ENCODE results near the gene TP53BP1. TPM values are rescaled to one million over a fixed set of nuclear protein-coding genes. Genes with fewer than 3 reads are reported as not detected.
"Not testable (repeated sequence)": the region's sequence is repeated elsewhere in the genome, so short reads cannot be mapped to it uniquely, and the experiment has no call there.

The TP53BP1 gene, protein sequence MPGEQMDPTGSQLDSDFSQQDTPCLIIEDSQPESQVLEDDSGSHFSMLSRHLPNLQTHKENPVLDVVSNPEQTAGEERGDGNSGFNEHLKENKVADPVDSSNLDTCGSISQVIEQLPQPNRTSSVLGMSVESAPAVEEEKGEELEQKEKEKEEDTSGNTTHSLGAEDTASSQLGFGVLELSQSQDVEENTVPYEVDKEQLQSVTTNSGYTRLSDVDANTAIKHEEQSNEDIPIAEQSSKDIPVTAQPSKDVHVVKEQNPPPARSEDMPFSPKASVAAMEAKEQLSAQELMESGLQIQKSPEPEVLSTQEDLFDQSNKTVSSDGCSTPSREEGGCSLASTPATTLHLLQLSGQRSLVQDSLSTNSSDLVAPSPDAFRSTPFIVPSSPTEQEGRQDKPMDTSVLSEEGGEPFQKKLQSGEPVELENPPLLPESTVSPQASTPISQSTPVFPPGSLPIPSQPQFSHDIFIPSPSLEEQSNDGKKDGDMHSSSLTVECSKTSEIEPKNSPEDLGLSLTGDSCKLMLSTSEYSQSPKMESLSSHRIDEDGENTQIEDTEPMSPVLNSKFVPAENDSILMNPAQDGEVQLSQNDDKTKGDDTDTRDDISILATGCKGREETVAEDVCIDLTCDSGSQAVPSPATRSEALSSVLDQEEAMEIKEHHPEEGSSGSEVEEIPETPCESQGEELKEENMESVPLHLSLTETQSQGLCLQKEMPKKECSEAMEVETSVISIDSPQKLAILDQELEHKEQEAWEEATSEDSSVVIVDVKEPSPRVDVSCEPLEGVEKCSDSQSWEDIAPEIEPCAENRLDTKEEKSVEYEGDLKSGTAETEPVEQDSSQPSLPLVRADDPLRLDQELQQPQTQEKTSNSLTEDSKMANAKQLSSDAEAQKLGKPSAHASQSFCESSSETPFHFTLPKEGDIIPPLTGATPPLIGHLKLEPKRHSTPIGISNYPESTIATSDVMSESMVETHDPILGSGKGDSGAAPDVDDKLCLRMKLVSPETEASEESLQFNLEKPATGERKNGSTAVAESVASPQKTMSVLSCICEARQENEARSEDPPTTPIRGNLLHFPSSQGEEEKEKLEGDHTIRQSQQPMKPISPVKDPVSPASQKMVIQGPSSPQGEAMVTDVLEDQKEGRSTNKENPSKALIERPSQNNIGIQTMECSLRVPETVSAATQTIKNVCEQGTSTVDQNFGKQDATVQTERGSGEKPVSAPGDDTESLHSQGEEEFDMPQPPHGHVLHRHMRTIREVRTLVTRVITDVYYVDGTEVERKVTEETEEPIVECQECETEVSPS (N-terminal part only)
- total RNA-seq (42.1 TPM), polyA plus RNA-seq (1 to 10 TPM; 3.9 to 7.9 (median 6.0) TPM)

DNA sequence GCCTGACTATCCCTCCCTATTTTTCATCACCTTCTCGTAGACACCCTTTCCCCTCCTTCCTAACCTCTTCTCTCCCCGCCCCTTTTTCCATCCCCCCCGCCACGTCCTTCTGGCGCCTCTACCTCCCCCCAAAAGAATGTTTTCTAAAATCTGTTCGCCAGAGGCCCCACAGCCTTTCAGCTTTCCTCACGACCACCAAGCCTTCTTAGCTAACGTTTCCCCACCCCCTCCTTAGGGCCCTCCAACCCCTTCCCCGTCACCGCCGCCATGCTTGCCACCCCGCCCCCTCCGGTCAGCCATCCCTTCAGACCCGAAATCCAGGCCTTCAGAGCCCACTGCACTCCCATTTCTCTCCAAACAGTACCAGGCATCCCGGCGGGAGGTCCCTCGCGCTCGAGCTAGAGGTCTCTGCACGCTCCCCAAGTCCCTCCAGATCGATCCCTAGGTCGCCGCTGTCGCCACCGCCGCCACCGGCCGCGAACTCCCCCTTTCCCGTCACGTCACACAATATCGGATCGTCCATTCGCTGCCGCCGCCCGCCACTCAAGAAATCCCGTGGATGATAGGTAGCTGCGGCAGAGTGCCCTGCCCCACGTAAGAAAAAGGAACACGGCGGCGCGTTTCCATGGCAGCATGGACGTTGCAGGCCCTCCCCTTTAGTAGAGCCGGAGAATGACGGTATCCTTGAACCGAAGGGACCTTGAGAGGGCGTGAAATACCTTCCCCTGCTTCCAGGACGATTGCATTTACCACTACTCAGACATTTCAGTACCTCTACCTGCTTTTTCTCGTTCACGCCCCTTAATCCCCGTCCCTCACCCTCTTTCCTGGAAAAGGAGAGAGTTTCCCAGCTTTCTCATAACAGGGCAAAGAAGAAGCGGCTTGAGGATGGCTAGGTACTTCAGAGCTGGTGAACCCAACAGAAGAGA, at the start of gene TP53BP1:
TSS of gene TP53BP1 (minus strand) at position 484 of the 929 bp plus-strand sequence. CDS start at position 371, 113 bp downstream.
- H3K27me3 ChIP-seq (ENCODE audit: control insufficient read depth, insufficient read depth, low read length): no peaks in the 10 kb centered on the region
- H3K4me1 ChIP-seq (ENCODE audit: control insufficient read depth, insufficient read depth, low read length, poor library complexity, severe bottlenecking): peaks cover 21% of the 10 kb centered on the region
- ATAC-seq (ENCODE audit: low read depth in 2 of 2): peak; percentile 100
- H3K9me3 Mint-ChIP-seq: no peaks in the 10 kb centered on the region
- peak within 1 kb of the TSS; percentile 90 for H3K4me3 ChIP-seq (ENCODE audit: low read depth, low read length)
- peak within 1 kb of the TSS; percentile 95 to 100 (median 99) for H3K27ac Mint-ChIP-seq
- H3K4me3 Mint-ChIP-seq: peak within 1 kb of the TSS; percentile 91 to 99 (median 97)
- H3K36me3 ChIP-seq (ENCODE audit: control insufficient read depth, insufficient read depth, low read length): peaks cover 7% of the 10 kb centered on the region
- peaks cover 4% of the 10 kb centered on the region for H3K36me3 Mint-ChIP-seq
- peaks cover 12 to 47% (median 32%) of the 10 kb centered on the region in 4 donors for H3K4me1 Mint-ChIP-seq
- peak; percentile 94 to 96 (median 94) for DNase-seq
- no peaks in the 10 kb centered on the region for H3K9me3 ChIP-seq (ENCODE audit: control insufficient read depth in 2 of 2, low read length in 2 of 2)
- H3K27ac ChIP-seq (ENCODE audit: insufficient read depth, low read length, poor library complexity, severe bottlenecking): peak within 1 kb of the TSS; percentile 89
- no peaks in the 10 kb centered on the region for H3K27me3 Mint-ChIP-seq

GRCh38 chr15:43541785-43542184, 48.8 kb upstream of the TP53BP1 start:
- H3K27ac ChIP-seq (ENCODE audit: insufficient read depth, low read length, poor library complexity, severe bottlenecking): no peak overlapping the region
- no peaks in the 10 kb centered on the region for H3K36me3 ChIP-seq (ENCODE audit: control insufficient read depth, insufficient read depth, low read length)
- ATAC-seq (ENCODE audit: low read depth in 2 of 2): no peak
- Mint-ChIP-seq H3K4me3 (no peak overlapping the region), H3K36me3 (peaks cover 15% of the 10 kb centered on the region), H3K27me3 (no peaks in the 10 kb centered on the region), H3K4me1 (peaks cover 0 to 4% (median 0%) of the 10 kb centered on the region in 4 donors), H3K27ac (no peak overlapping the region), H3K9me3 (no peaks in the 10 kb centered on the region)
- H3K4me1 ChIP-seq (ENCODE audit: control insufficient read depth, insufficient read depth, low read length, poor library complexity, severe bottlenecking): no peaks in the 10 kb centered on the region
- no peak for DNase-seq
- no peaks in the 10 kb centered on the region for H3K27me3 ChIP-seq (ENCODE audit: control insufficient read depth, insufficient read depth, low read length)
- H3K9me3 ChIP-seq (ENCODE audit: control insufficient read depth in 2 of 2, low read length in 2 of 2): no peaks in the 10 kb centered on the region
- H3K4me3 ChIP-seq (ENCODE audit: low read depth, low read length): no peak overlapping the region

DNA sequence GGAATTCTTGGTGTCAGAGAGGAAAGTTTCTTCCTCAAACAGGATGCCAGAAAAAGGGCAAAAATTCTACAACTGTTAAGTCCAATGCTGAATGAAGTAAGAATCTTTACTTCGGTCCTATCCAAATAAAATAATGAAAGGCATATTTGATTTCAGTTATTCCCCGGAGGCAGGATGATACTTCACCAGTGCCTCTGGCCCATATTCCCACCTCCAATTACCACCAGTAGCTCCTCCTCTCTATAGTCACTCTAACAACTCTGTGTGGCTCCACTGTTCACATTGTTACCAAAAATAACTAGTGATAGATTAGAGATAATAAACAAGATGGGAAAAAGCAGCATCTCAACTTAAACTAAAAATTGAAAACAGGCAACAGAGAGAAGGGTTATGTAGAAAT, 45.1 kb upstream of the TP53BP1 start:
- Histone ChIP-seq H3K27ac (ENCODE audit: insufficient read depth, low read length, poor library complexity, severe bottlenecking) (no peak overlapping the region), H3K36me3 (ENCODE audit: control insufficient read depth, insufficient read depth, low read length) (peaks cover 12% of the 10 kb centered on the region), H3K27me3 (ENCODE audit: control insufficient read depth, insufficient read depth, low read length) (no peaks in the 10 kb centered on the region), H3K4me1 (ENCODE audit: control insufficient read depth, insufficient read depth, low read length, poor library complexity, severe bottlenecking) (no peaks in the 10 kb centered on the region), H3K4me3 (ENCODE audit: low read depth, low read length) (no peak overlapping the region), H3K9me3 (ENCODE audit: control insufficient read depth in 2 of 2, low read length in 2 of 2) (no peaks in the 10 kb centered on the region)
- H3K36me3 Mint-ChIP-seq: peaks cover 19% of the 10 kb centered on the region
- no peak for DNase-seq
- no peaks in the 10 kb centered on the region for H3K9me3 Mint-ChIP-seq
- no peak overlapping the region for H3K27ac Mint-ChIP-seq
- no peaks in the 10 kb centered on the region for H3K27me3 Mint-ChIP-seq
- peaks cover 0 to 4% (median 0%) of the 10 kb centered on the region in 4 donors for H3K4me1 Mint-ChIP-seq
- ATAC-seq (ENCODE audit: low read depth in 2 of 2): no peak
- H3K4me3 Mint-ChIP-seq: no peak overlapping the region

GRCh38 chr15:43534897-43535296, 41.9 kb upstream of the TP53BP1 start:
- H3K4me1 ChIP-seq (ENCODE audit: control insufficient read depth, insufficient read depth, low read length, poor library complexity, severe bottlenecking): no peaks in the 10 kb centered on the region
- Mint-ChIP-seq H3K36me3 (peaks cover 19% of the 10 kb centered on the region), H3K27me3 (no peaks in the 10 kb centered on the region), H3K27ac (no peak overlapping the region), H3K4me3 (no peak overlapping the region), H3K4me1 (no peaks in the 10 kb centered on the region), H3K9me3 (no peaks in the 10 kb centered on the region)
- H3K27ac ChIP-seq (ENCODE audit: insufficient read depth, low read length, poor library complexity, severe bottlenecking): no peak overlapping the region
- no peak overlapping the region for H3K4me3 ChIP-seq (ENCODE audit: low read depth, low read length)
- no peaks in the 10 kb centered on the region for H3K9me3 ChIP-seq (ENCODE audit: control insufficient read depth in 2 of 2, low read length in 2 of 2)
- no peaks in the 10 kb centered on the region for H3K27me3 ChIP-seq (ENCODE audit: control insufficient read depth, insufficient read depth, low read length)
- ATAC-seq (ENCODE audit: low read depth in 2 of 2) (no peak), DNase-seq (no peak)
- H3K36me3 ChIP-seq (ENCODE audit: control insufficient read depth, insufficient read depth, low read length): peaks cover 12% of the 10 kb centered on the region

GRCh38 chr15:43532826-43533225, 39.9 kb upstream of the TP53BP1 start:
- H3K4me1 ChIP-seq (ENCODE audit: control insufficient read depth, insufficient read depth, low read length, poor library complexity, severe bottlenecking); H3K27me3 Mint-ChIP-seq; H3K4me1 Mint-ChIP-seq; H3K27ac ChIP-seq (ENCODE audit: insufficient read depth, low read length, poor library complexity, severe bottlenecking); H3K4me3 Mint-ChIP-seq; DNase-seq; H3K36me3 Mint-ChIP-seq; ATAC-seq (ENCODE audit: low read depth in 2 of 2); H3K9me3 ChIP-seq (ENCODE audit: control insufficient read depth in 2 of 2, low read length in 2 of 2); H3K4me3 ChIP-seq (ENCODE audit: low read depth, low read length); H3K9me3 Mint-ChIP-seq; H3K27me3 ChIP-seq (ENCODE audit: control insufficient read depth, insufficient read depth, low read length); H3K27ac Mint-ChIP-seq: not testable (repeated sequence)
- H3K36me3 ChIP-seq (ENCODE audit: control insufficient read depth, insufficient read depth, low read length): peaks cover 12% of the 10 kb centered on the region

GRCh38 chr15:43531018-43531670, 38.2 kb upstream of the TP53BP1 start:
- Mint-ChIP-seq H3K36me3 (peaks cover 7% of the 10 kb centered on the region), H3K9me3 (no peaks in the 10 kb centered on the region)

More at GRCh38 chr15:43531018-43531670, 38.2 kb upstream of the TP53BP1 start:
- DNase-seq (no peak), ATAC-seq (ENCODE audit: low read depth in 2 of 2) (no peak)
- no peaks in the 10 kb centered on the region for H3K27me3 ChIP-seq (ENCODE audit: control insufficient read depth, insufficient read depth, low read length)
- H3K4me1 ChIP-seq (ENCODE audit: control insufficient read depth, insufficient read depth, low read length, poor library complexity, severe bottlenecking): no peaks in the 10 kb centered on the region
- Mint-ChIP-seq H3K27ac (no peak overlapping the region), H3K4me3 (no peak overlapping the region), H3K4me1 (no peaks in the 10 kb centered on the region), H3K27me3 (no peaks in the 10 kb centered on the region)
- H3K9me3 ChIP-seq (ENCODE audit: control insufficient read depth in 2 of 2, low read length in 2 of 2): no peaks in the 10 kb centered on the region
- H3K27ac ChIP-seq (ENCODE audit: insufficient read depth, low read length, poor library complexity, severe bottlenecking): no peak overlapping the region
- no peak overlapping the region for H3K4me3 ChIP-seq (ENCODE audit: low read depth, low read length)
- H3K36me3 ChIP-seq (ENCODE audit: control insufficient read depth, insufficient read depth, low read length): peaks cover 12% of the 10 kb centered on the region

Measured in CD4-positive, CD25-positive, alpha-beta regulatory T cell (primary cell).